Stromal cell of bone marrow (primary cell): Measurements from ENCODE around the gene C10orf120.

ENCODE experiments used
- DNase-seq: peaks from one replicate; pipeline ENCODE4 v3.0.0-alpha.2; 2012; ENCODE audit warnings: low read depth

C10orf120 gene

GRCh38 chr10:122699796-122700455 is at the start of gene C10orf120:
TSS of gene C10orf120 (minus strand) at chr10:122699846. CDS start at chr10:122699790, 56 bp downstream.
- no peak for DNase-seq

- DNase-seq = no peak
Measured at GRCh38 chr10:122748496-122748895, 48.9 kb upstream of the C10orf120 start.

- no peak for DNase-seq
Measured at GRCh38 chr10:122746408-122746807, 46.8 kb upstream of the C10orf120 start.

- DNase-seq = no peak
Measured at GRCh38 chr10:122744257-122744656, 44.6 kb upstream of the C10orf120 start.

- no peak for DNase-seq
Measured at GRCh38 chr10:122740640-122741039, 41.0 kb upstream of the C10orf120 start.

- DNase-seq = no peak
Measured at GRCh38 chr10:122738031-122738430, 38.4 kb upstream of the C10orf120 start.

GRCh38 chr10:122733931-122734665 is 34.5 kb upstream of the C10orf120 start:
- DNase-seq = no peak

- DNase-seq = no peak
Measured at GRCh38 chr10:122733443-122733842, 33.8 kb upstream of the C10orf120 start.

- no peak for DNase-seq
Measured at GRCh38 chr10:122730238-122730637, 30.6 kb upstream of the C10orf120 start.

GRCh38 chr10:122729126-122729525 is 29.5 kb upstream of the C10orf120 start:
- DNase-seq = no peak

GRCh38 chr10:122727426-122727825 is 27.8 kb upstream of the C10orf120 start:
- no peak for DNase-seq

- no peak for DNase-seq
Measured at GRCh38 chr10:122725768-122726167, 26.1 kb upstream of the C10orf120 start.

- DNase-seq = no peak
Measured at GRCh38 chr10:122725006-122725405, 25.4 kb upstream of the C10orf120 start.

GRCh38 chr10:122721111-122721510 is 21.5 kb upstream of the C10orf120 start:
- no peak for DNase-seq

- no peak for DNase-seq
Measured at GRCh38 chr10:122716025-122716424, 16.4 kb upstream of the C10orf120 start.

GRCh38 chr10:122715576-122715975 is 15.9 kb upstream of the C10orf120 start:
- no peak for DNase-seq

GRCh38 chr10:122713091-122713885 is 13.6 kb upstream of the C10orf120 start:
- no peak for DNase-seq

GRCh38 chr10:122710576-122710975 is 10.9 kb upstream of the C10orf120 start:
- DNase-seq = no peak

GRCh38 chr10:122709971-122710370 is 10.3 kb upstream of the C10orf120 start:
- no peak for DNase-seq

GRCh38 chr10:122707535-122707934 is 7.9 kb upstream of the C10orf120 start:
- DNase-seq = no peak

- DNase-seq = no peak
Measured at GRCh38 chr10:122706947-122707346, 7.3 kb upstream of the C10orf120 start.

- DNase-seq = no peak
Measured at GRCh38 chr10:122706467-122706866, 6.8 kb upstream of the C10orf120 start.
